SK-N-SH treated with all-trans-retinoic acid at 6 μM for 48 hours (cell line): ENCODE measurements around the gene RAD54L.

Experiments used
- ARNTL ChIP-seq: fragments of 450-650 bp; formaldehyde crosslinking; IDR thresholded peaks from 2 replicates; pipeline ENCODE4 v1.5.0; 2020; ENCODE audit warnings: low read depth, mild to moderate bottlenecking, moderate library complexity, borderline replicate concordance
- GLIS3 ChIP-seq: fragments of 250-450 bp; sonication (Bioruptor Pico); IDR thresholded peaks from 2 replicates; pipeline ENCODE4 v1.5.0; 2020; ENCODE audit warnings: mild to moderate bottlenecking, moderate library complexity
- ISL1 ChIP-seq: fragments of 250-450 bp; sonication (Bioruptor Pico); IDR thresholded peaks from 2 replicates; pipeline ENCODE4 v2.1.2; 2022; ENCODE audit warnings: mild to moderate bottlenecking, moderate library complexity
- PATZ1 ChIP-seq: fragments of 250-450 bp; sonication (Bioruptor Pico); IDR thresholded peaks from 2 replicates; pipeline ENCODE4 v1.8.0; 2020; ENCODE audit warnings: mild to moderate bottlenecking, moderate library complexity, borderline replicate concordance
- SNAI2 ChIP-seq: fragments of 250-450 bp; sonication (Bioruptor Pico); IDR thresholded peaks from 2 replicates; pipeline ENCODE4 v1.5.0; 2020; ENCODE audit warnings: mild to moderate bottlenecking, moderate library complexity
- ZFP3 ChIP-seq: fragments of 250-450 bp; sonication (Bioruptor Pico); IDR thresholded peaks from 2 replicates; pipeline ENCODE4 v1.5.0; 2020; ENCODE audit warnings: mild to moderate bottlenecking, moderate library complexity
- ZFP30 ChIP-seq: fragments of 450-650 bp; formaldehyde crosslinking; IDR thresholded peaks from 2 replicates; pipeline ENCODE4 v1.5.0; 2022; ENCODE audit warnings: mild to moderate bottlenecking, moderate library complexity
- TF ChIP-seq, protein P1 (sequence below): fragments of 250-450 bp; sonication (Bioruptor Pico); IDR thresholded peaks from 2 replicates; pipeline ENCODE4 v1.8.0; 2021; ENCODE audit warnings: low read depth, mild to moderate bottlenecking, moderate library complexity, borderline replicate concordance

DNA sequence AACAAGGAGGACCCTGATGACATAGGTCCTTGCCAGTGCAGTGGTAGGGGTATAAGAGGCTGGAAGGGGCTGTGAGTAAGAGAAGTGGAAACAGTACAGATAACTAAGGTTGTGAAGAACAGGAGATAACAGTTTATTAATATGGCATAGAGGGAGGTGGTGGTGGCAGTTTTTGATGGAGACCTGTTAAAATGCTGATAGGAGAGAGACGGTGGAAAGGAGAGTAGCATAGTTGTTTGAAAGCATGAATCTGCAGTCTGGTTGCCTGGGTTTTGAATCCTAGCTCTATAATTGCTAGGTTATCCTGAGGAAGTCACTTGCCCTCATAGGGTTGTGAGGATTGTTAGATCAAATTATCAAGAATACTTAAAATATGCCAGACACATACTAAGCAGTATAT, 36.5 kb downstream of the RAD54L start:
- TF ChIP-seq ISL1 (CRISPR knock-in tag): no peak
- no peak for TF ChIP-seq ZFP3 (CRISPR knock-in tag)
- TF ChIP-seq PATZ1 (CRISPR knock-in tag): no peak
- TF ChIP-seq ARNTL: no peak
- TF ChIP-seq, protein P1, sequence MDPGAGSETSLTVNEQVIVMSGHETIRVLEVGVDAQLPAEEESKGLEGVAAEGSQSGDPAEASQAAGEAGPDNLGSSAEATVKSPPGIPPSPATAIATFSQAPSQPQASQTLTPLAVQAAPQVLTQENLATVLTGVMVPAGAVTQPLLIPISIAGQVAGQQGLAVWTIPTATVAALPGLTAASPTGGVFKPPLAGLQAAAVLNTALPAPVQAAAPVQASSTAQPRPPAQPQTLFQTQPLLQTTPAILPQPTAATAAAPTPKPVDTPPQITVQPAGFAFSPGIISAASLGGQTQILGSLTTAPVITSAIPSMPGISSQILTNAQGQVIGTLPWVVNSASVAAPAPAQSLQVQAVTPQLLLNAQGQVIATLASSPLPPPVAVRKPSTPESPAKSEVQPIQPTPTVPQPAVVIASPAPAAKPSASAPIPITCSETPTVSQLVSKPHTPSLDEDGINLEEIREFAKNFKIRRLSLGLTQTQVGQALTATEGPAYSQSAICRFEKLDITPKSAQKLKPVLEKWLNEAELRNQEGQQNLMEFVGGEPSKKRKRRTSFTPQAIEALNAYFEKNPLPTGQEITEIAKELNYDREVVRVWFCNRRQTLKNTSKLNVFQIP (CRISPR knock-in tag): no peak
- TF ChIP-seq GLIS3: no peak
- no peak for TF ChIP-seq ZFP30 (CRISPR knock-in tag)
- TF ChIP-seq SNAI2 (CRISPR knock-in tag): no peak
